Neural progenitor cell (in vitro differentiated cells): ENCODE measurements around the gene MAP2. TPM values are rescaled to one million over a fixed set of nuclear protein-coding genes. Genes with fewer than 3 reads are reported as not detected.

Source experiments
- DNase-seq: peaks from one replicate; pipeline ENCODE4 v3.0.0-alpha.2; 2016; ENCODE audit warnings: low spot score
- H2AFZ ChIP-seq: fragments of 200-600 bp; sonication (generic); replicated peaks from 2 replicates; pipeline ENCODE4 v1.6.1; 2016; ENCODE audit warnings: antibody characterized with exemption
- H3F3A ChIP-seq: fragments of 200-600 bp; sonication (generic); 2 replicates; pipeline ENCODE4 v1.6.1; 2016; ENCODE audit warnings: antibody characterized with exemption, low read depth
- H3K27ac ChIP-seq: fragments of 200-600 bp; sonication (generic); 2 replicates; pipeline ENCODE4 v1.5.1; 2016; ENCODE audit warnings: mild to moderate bottlenecking
- H3K27me3 ChIP-seq: fragments of 200-600 bp; sonication (generic); 2 replicates; pipeline ENCODE4 v1.6.1; 2016; ENCODE audit warnings: mild to moderate bottlenecking, moderate library complexity
- H3K36me3 ChIP-seq: fragments of 200-600 bp; sonication (generic); 2 replicates; pipeline ENCODE4 v1.5.1; 2016
- H3K4me1 ChIP-seq: fragments of 200-600 bp; sonication (generic); 2 replicates; pipeline ENCODE4 v1.6.1; 2016; ENCODE audit warnings: mixed run types
- H3K4me2 ChIP-seq: fragments of 200-600 bp; sonication (generic); 2 replicates; pipeline ENCODE4 v1.6.1; 2016
- H3K4me3 ChIP-seq: fragments of 200-600 bp; sonication (generic); 2 replicates; pipeline ENCODE4 v1.5.1; 2016
- H3K79me2 ChIP-seq: fragments of 200-600 bp; sonication (generic); 2 replicates; pipeline ENCODE4 v1.6.1; 2016; ENCODE audit warnings: low read depth
- H3K9ac ChIP-seq: fragments of 200-600 bp; sonication (generic); 2 replicates; pipeline ENCODE4 v1.6.1; 2016
- H3K9me3 ChIP-seq: fragments of 200-600 bp; sonication (generic); 2 replicates; pipeline ENCODE4 v1.5.1; 2016; ENCODE audit warnings: low read depth
- H4K20me1 ChIP-seq: fragments of 200-600 bp; sonication (generic); 2 replicates; pipeline ENCODE4 v1.6.1; 2016; ENCODE audit warnings: low read depth
- H3K27ac Mint-ChIP-seq: 3 replicates; pipeline ENCODE4 v1.8.0; 2021; ENCODE audit warnings: mixed read lengths
- H3K27me3 Mint-ChIP-seq: 2 replicates; pipeline ENCODE4 v1.8.0; 2022; ENCODE audit warnings: low read depth, mild to moderate bottlenecking, inconsistent platforms, moderate library complexity, mixed read lengths; ENCODE audit not compliant: insufficient read depth
- H3K36me3 Mint-ChIP-seq: 3 replicates; pipeline ENCODE4 v1.8.0; 2021; ENCODE audit warnings: mixed read lengths
- H3K4me1 Mint-ChIP-seq: 3 replicates; pipeline ENCODE4 v1.8.0; 2021; ENCODE audit warnings: mixed read lengths
- H3K4me3 Mint-ChIP-seq: 3 replicates; pipeline ENCODE4 v1.8.0; 2021; ENCODE audit warnings: mild to moderate bottlenecking, moderate library complexity, mixed read lengths
- H3K9me3 Mint-ChIP-seq: 3 replicates; pipeline ENCODE4 v1.8.0; 2020; ENCODE audit warnings: mixed read lengths
- EZH2 ChIP-seq: fragments of 200-600 bp; sonication (generic); IDR thresholded peaks from 2 replicates; pipeline ENCODE4 v1.6.1; 2017; ENCODE audit warnings: antibody characterized with exemption, mild to moderate bottlenecking, moderate library complexity
- EZH2phosphoT487 ChIP-seq: fragments of 200-600 bp; sonication (generic); IDR thresholded peaks from 2 replicates; pipeline ENCODE4 v1.6.1; 2017; ENCODE audit warnings: antibody characterized with exemption
- total RNA-seq: library from RNA; depleted of rRNA; stranded (reverse); fragments of >200 nt; gene quantifications from 2 replicates; pipeline ENCODE4 v1.2.3, GENCODE V29; 2015; ENCODE audit warnings: low replicate concordance
- TF ChIP-seq, protein P1 (sequence below): fragments of 200-600 bp; sonication (generic); IDR thresholded peaks from 2 replicates; pipeline ENCODE4 v1.5.1; 2017; ENCODE audit warnings: antibody characterized with exemption, mild to moderate bottlenecking

The MAP2 gene
- total RNA-seq, 1 donor from 2014 or later = 102 TPM

DNA sequence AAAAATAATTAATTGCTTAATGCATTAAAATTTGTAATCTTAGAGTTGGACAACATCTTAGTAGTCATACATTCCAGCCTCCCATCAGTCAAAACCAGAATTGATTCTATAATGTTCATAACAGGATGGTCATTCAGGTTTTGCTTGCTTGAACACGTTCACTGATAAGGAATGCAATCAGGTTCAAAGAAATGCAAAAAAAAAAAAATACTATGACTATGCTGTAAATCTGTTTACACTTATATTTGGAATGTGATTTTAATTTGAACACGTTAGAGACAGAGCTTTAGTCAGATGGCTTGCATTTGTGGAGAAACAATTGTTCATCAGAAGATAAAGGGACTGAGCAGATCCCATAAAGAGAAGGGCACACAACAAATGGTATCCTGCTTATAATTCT lies 216.5 kb downstream of the MAP2 start:
- peaks cover 21% of the 10 kb centered on the region for H3K4me1 Mint-ChIP-seq
- H3K4me3 ChIP-seq = no peak overlapping the region
- H3K27me3 ChIP-seq = no peaks in the 10 kb centered on the region
- H3K36me3 ChIP-seq = no peaks in the 10 kb centered on the region
- TF ChIP-seq, protein P1, sequence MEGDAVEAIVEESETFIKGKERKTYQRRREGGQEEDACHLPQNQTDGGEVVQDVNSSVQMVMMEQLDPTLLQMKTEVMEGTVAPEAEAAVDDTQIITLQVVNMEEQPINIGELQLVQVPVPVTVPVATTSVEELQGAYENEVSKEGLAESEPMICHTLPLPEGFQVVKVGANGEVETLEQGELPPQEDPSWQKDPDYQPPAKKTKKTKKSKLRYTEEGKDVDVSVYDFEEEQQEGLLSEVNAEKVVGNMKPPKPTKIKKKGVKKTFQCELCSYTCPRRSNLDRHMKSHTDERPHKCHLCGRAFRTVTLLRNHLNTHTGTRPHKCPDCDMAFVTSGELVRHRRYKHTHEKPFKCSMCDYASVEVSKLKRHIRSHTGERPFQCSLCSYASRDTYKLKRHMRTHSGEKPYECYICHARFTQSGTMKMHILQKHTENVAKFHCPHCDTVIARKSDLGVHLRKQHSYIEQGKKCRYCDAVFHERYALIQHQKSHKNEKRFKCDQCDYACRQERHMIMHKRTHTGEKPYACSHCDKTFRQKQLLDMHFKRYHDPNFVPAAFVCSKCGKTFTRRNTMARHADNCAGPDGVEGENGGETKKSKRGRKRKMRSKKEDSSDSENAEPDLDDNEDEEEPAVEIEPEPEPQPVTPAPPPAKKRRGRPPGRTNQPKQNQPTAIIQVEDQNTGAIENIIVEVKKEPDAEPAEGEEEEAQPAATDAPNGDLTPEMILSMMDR = no peak
- TF ChIP-seq EZH2 = no peak
- TF ChIP-seq EZH2phosphoT487 = no peak
- H4K20me1 ChIP-seq = no peaks in the 10 kb centered on the region
- H3K4me2 ChIP-seq = no peak overlapping the region
- H3K36me3 Mint-ChIP-seq = peaks cover 49% of the 10 kb centered on the region
- DNase-seq = no peak
- H3K79me2 ChIP-seq = no peaks in the 10 kb centered on the region
- no peaks in the 10 kb centered on the region for H3F3A ChIP-seq
- no peaks in the 10 kb centered on the region for H3K9me3 Mint-ChIP-seq
- no peaks in the 10 kb centered on the region for H3K27me3 Mint-ChIP-seq
- peaks cover 16% of the 10 kb centered on the region for H3K4me1 ChIP-seq
- no peak overlapping the region for H3K27ac ChIP-seq
- no peaks in the 10 kb centered on the region for H3K9me3 ChIP-seq
- no peak overlapping the region for H3K9ac ChIP-seq
- H3K4me3 Mint-ChIP-seq = no peak overlapping the region
- H2AFZ ChIP-seq = no peak overlapping the region
- H3K27ac Mint-ChIP-seq = no peak overlapping the region

DNA sequence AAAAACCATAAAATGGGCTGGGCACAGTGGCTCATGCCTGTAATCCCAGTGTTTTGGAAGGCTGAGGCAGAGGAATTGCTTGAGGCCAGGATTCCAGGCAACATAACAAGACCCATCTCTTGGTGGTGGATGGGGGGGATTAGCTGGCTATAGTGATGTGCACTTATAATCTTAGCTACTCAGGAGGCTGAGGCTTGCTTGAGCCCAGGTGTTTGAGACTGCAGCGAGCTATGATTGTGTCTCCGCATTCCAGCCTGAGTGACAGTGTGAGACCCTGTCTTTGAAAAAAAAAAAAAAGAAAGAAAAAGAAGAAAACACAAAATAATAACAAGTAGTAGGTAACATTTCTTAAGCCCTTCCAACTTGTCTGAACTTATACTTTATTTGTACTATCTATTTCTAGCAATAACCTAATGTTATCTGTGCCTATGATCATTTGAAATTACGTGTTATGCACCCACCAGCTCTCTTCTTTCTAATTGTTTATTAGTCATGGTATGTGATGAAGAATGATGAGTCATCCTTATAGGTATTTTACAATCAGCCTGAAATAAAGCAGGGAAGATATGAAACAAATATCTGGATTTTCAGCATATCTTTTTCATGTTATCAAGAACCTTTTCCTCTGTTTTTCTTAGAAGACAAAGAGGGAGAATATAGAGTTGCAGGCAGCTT lies 218.4 kb downstream of the MAP2 start:
- Histone ChIP-seq H3K4me2 (no peak overlapping the region), H3K4me3 (no peak overlapping the region), H3K79me2 (no peaks in the 10 kb centered on the region), H3K9ac (no peak overlapping the region), H2AFZ (no peak overlapping the region), H3K27ac (no peak overlapping the region), H3K9me3 (no peaks in the 10 kb centered on the region), H3K36me3 (no peaks in the 10 kb centered on the region), H4K20me1 (no peaks in the 10 kb centered on the region), H3K4me1 (peaks cover 6% of the 10 kb centered on the region), H3K27me3 (no peaks in the 10 kb centered on the region), H3F3A (no peaks in the 10 kb centered on the region)
- no peak for TF ChIP-seq EZH2phosphoT487
- TF ChIP-seq EZH2 = no peak
- TF ChIP-seq, protein P1 = no peak
- H3K36me3 Mint-ChIP-seq = peaks cover 57% of the 10 kb centered on the region
- no peak overlapping the region for H3K27ac Mint-ChIP-seq
- peaks cover 12% of the 10 kb centered on the region for H3K4me1 Mint-ChIP-seq
- DNase-seq = no peak
- no peaks in the 10 kb centered on the region for H3K27me3 Mint-ChIP-seq
- H3K4me3 Mint-ChIP-seq = no peak overlapping the region
- H3K9me3 Mint-ChIP-seq = peaks cover 9% of the 10 kb centered on the region

DNA sequence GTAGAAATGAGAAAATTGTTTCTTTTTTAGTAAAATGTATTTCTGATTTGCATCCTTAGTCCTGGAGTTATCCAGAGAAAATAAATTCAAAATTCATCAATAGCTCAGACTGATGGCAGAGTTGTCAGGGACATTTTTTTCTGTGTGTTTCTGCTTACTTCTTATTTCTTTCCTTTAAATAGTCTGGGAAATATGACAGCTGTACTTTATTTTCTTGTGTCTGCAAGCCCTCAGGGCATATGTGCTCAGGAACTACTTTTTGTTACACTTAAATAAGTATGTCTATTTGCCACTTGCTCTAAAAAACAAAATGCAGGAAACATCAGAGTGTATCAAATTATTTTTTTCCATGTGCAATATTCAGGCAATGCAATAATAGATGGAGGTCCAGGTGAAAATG lies 221.0 kb downstream of the MAP2 start:
- no peak for DNase-seq
- Histone ChIP-seq H3K27ac (no peak overlapping the region), H3K36me3 (no peaks in the 10 kb centered on the region), H3F3A (no peaks in the 10 kb centered on the region), H3K4me1 (peaks cover 6% of the 10 kb centered on the region), H4K20me1 (no peaks in the 10 kb centered on the region), H3K4me3 (no peak overlapping the region), H3K27me3 (no peaks in the 10 kb centered on the region), H3K4me2 (no peak overlapping the region), H3K9ac (no peak overlapping the region), H3K79me2 (no peaks in the 10 kb centered on the region), H2AFZ (no peak overlapping the region), H3K9me3 (no peaks in the 10 kb centered on the region)
- Mint-ChIP-seq H3K9me3 (peaks cover 12% of the 10 kb centered on the region), H3K27ac (no peak overlapping the region), H3K27me3 (no peaks in the 10 kb centered on the region), H3K36me3 (peaks cover 47% of the 10 kb centered on the region), H3K4me3 (no peak overlapping the region), H3K4me1 (peaks cover 14% of the 10 kb centered on the region)
- no peak for TF ChIP-seq EZH2
- TF ChIP-seq EZH2phosphoT487 = no peak
- TF ChIP-seq, protein P1 = no peak
